ENCODE results near the gene SNRPE. TPM values are rescaled to one million over a fixed set of nuclear protein-coding genes. Genes with fewer than 3 reads are reported as not detected.

The SNRPE gene
- polyA plus RNA-seq, 1 donor = 150 TPM

DNA sequence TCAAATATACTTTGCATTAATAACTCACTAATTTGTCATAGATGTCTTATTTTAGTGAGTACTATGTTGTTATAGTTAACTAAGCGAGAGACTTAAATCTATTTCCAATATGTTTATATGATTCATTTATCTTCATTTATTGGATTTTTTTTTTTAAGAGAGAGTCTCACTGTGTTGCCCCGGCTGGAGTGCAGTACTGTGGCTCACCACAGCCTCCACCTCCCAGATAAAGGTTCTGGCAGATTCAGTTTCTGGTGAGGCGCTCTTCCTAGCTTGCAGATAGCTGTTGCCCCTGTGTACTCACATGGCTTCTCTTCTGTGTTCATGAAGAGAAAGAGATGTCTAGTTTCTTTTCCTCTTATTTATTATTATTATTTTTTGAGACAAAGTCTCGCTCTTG is 43.9 kb downstream of the SNRPE start:
- no peak overlapping the region for H3K27ac ChIP-seq (ENCODE audit: low read length)
- no peak overlapping the region for H3K4me3 ChIP-seq (ENCODE audit: low read length)
- no peaks in the 10 kb centered on the region for H3K36me3 ChIP-seq (ENCODE audit: control insufficient read depth, insufficient read depth, low read length)
- H3K4me1 ChIP-seq (ENCODE audit: control insufficient read depth, insufficient read depth, low read length) = no peaks in the 10 kb centered on the region
- H3K9me3 ChIP-seq (ENCODE audit: control insufficient read depth, low read depth, low read length) = peaks cover 2% of the 10 kb centered on the region
- H3K27me3 ChIP-seq (ENCODE audit: control insufficient read depth, insufficient read depth, low read length) = no peaks in the 10 kb centered on the region
- DNase-seq = no peak
- WGBS (ENCODE audit: insufficient coverage, low lambda C conversion rate) = 100% methylated on average over 2 of the region's 4 CpGs

DNA sequence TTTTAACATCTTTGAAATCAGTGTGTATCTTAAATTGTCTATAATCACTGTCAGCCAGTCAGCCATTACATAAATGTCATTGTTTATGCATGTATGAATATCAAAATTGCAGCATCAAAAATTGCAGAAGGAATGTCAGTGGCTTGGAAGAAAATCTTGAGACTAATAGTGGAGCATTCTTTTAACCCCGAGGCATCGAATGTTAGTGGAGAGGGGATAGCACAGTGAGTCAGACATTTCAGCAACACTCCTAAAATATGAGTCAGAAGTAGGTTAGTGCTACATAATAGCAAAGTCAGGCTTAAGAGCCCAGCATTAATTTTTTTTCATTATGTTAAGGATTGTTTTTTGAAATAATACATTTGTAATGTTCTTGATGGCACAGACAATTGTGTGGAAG is 45.5 kb downstream of the SNRPE start:
- Histone ChIP-seq H3K27ac (ENCODE audit: low read length) (no peak overlapping the region), H3K4me1 (ENCODE audit: control insufficient read depth, insufficient read depth, low read length) (no peaks in the 10 kb centered on the region), H3K27me3 (ENCODE audit: control insufficient read depth, insufficient read depth, low read length) (no peaks in the 10 kb centered on the region), H3K36me3 (ENCODE audit: control insufficient read depth, insufficient read depth, low read length) (no peaks in the 10 kb centered on the region), H3K4me3 (ENCODE audit: low read length) (no peak overlapping the region), H3K9me3 (ENCODE audit: control insufficient read depth, low read depth, low read length) (no peaks in the 10 kb centered on the region)
- WGBS (ENCODE audit: insufficient coverage, low lambda C conversion rate) = no CpG with 5 or more reads among the region's 2 CpGs
- no peak for DNase-seq

DNA sequence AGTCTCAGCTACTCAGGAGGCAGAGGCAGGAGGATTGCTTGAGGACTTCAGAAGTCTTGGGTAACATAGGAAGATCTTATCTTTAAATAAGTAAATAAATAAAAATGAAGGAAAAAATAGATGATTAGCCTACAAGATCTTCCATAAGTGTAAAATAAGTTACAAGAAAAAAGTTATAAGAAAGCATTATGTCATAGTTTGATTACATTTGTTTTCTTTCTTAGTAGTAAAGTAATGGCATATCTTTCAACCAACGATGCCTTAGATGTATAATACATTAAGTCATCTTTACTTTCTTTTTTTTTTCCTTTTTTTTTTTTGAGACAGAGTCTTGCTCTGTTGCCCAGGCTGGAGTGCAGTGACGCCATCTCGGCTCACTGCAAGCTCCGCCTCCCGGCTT is 46.5 kb downstream of the SNRPE start:
- 60% methylated on average over 1 of the region's 5 CpGs for WGBS (ENCODE audit: insufficient coverage, low lambda C conversion rate)

GRCh38 chr1:203911806-203912205 is 50.4 kb downstream of the SNRPE start:
- WGBS (ENCODE audit: insufficient coverage, low lambda C conversion rate) = no CpG with 5 or more reads among the region's 5 CpGs
- no peaks in the 10 kb centered on the region for H3K36me3 ChIP-seq (ENCODE audit: control insufficient read depth, insufficient read depth, low read length)
- DNase-seq = no peak
- no peaks in the 10 kb centered on the region for H3K4me1 ChIP-seq (ENCODE audit: control insufficient read depth, insufficient read depth, low read length)
- no peaks in the 10 kb centered on the region for H3K27me3 ChIP-seq (ENCODE audit: control insufficient read depth, insufficient read depth, low read length)
- no peak overlapping the region for H3K27ac ChIP-seq (ENCODE audit: low read length)
- no peak overlapping the region for H3K4me3 ChIP-seq (ENCODE audit: low read length)
- H3K9me3 ChIP-seq (ENCODE audit: control insufficient read depth, low read depth, low read length) = no peaks in the 10 kb centered on the region

More for the DNA sequence above, 46.5 kb downstream of the SNRPE start:
- H3K36me3 ChIP-seq (ENCODE audit: control insufficient read depth, insufficient read depth, low read length) = no peaks in the 10 kb centered on the region
- H3K4me1 ChIP-seq (ENCODE audit: control insufficient read depth, insufficient read depth, low read length) = no peaks in the 10 kb centered on the region
- H3K4me3 ChIP-seq (ENCODE audit: low read length) = no peak overlapping the region
- no peak for DNase-seq
- no peak overlapping the region for H3K27ac ChIP-seq (ENCODE audit: low read length)
- no peaks in the 10 kb centered on the region for H3K9me3 ChIP-seq (ENCODE audit: control insufficient read depth, low read depth, low read length)
- H3K27me3 ChIP-seq (ENCODE audit: control insufficient read depth, insufficient read depth, low read length) = no peaks in the 10 kb centered on the region

GRCh38 chr1:203913073-203913521 is 51.7 kb downstream of the SNRPE start:
- WGBS (ENCODE audit: insufficient coverage, low lambda C conversion rate) = no CpG with 5 or more reads among the region's 3 CpGs
- H3K4me3 ChIP-seq (ENCODE audit: low read length) = no peak overlapping the region
- H3K27ac ChIP-seq (ENCODE audit: low read length) = no peak overlapping the region
- H3K27me3 ChIP-seq (ENCODE audit: control insufficient read depth, insufficient read depth, low read length) = no peaks in the 10 kb centered on the region
- H3K4me1 ChIP-seq (ENCODE audit: control insufficient read depth, insufficient read depth, low read length) = no peaks in the 10 kb centered on the region
- DNase-seq = no peak
- H3K9me3 ChIP-seq (ENCODE audit: control insufficient read depth, low read depth, low read length) = no peaks in the 10 kb centered on the region
- no peaks in the 10 kb centered on the region for H3K36me3 ChIP-seq (ENCODE audit: control insufficient read depth, insufficient read depth, low read length)

DNA sequence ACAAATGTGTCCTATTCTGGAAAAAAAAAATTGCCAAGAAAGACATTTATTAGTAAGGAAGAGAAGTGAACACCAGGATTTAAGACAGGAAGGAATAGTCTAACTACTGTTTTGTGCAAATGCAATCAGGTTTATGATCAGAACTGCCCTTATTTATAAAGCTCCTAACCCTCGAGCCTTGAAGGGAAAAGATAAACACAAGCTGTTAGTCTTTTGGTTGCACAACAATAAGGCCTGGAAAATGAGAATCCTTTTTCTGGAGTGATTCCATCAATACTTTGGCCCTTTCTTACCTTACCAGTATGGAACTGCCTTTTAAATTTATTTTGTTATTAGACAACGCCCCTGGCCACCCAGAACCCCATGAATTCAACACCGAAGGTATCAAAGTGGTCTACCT is 52.9 kb downstream of the SNRPE start:
- H3K4me3 ChIP-seq (ENCODE audit: low read length) = no peak overlapping the region
- no peaks in the 10 kb centered on the region for H3K4me1 ChIP-seq (ENCODE audit: control insufficient read depth, insufficient read depth, low read length)
- no peaks in the 10 kb centered on the region for H3K27me3 ChIP-seq (ENCODE audit: control insufficient read depth, insufficient read depth, low read length)
- no peak for DNase-seq
- H3K9me3 ChIP-seq (ENCODE audit: control insufficient read depth, low read depth, low read length) = no peaks in the 10 kb centered on the region
- H3K36me3 ChIP-seq (ENCODE audit: control insufficient read depth, insufficient read depth, low read length) = no peaks in the 10 kb centered on the region
- no CpG with 5 or more reads among the region's 3 CpGs for WGBS (ENCODE audit: insufficient coverage, low lambda C conversion rate)
- H3K27ac ChIP-seq (ENCODE audit: low read length) = no peak overlapping the region

GRCh38 chr1:203915811-203916210 is 54.4 kb downstream of the SNRPE start:
- H3K9me3 ChIP-seq (ENCODE audit: control insufficient read depth, low read depth, low read length) = no peaks in the 10 kb centered on the region
- DNase-seq = no peak
- no peaks in the 10 kb centered on the region for H3K4me1 ChIP-seq (ENCODE audit: control insufficient read depth, insufficient read depth, low read length)
- no peaks in the 10 kb centered on the region for H3K36me3 ChIP-seq (ENCODE audit: control insufficient read depth, insufficient read depth, low read length)
- H3K4me3 ChIP-seq (ENCODE audit: low read length) = no peak overlapping the region
- WGBS (ENCODE audit: insufficient coverage, low lambda C conversion rate) = 86% methylated on average over 2 of the region's 3 CpGs
- no peaks in the 10 kb centered on the region for H3K27me3 ChIP-seq (ENCODE audit: control insufficient read depth, insufficient read depth, low read length)
- no peak overlapping the region for H3K27ac ChIP-seq (ENCODE audit: low read length)

DNA sequence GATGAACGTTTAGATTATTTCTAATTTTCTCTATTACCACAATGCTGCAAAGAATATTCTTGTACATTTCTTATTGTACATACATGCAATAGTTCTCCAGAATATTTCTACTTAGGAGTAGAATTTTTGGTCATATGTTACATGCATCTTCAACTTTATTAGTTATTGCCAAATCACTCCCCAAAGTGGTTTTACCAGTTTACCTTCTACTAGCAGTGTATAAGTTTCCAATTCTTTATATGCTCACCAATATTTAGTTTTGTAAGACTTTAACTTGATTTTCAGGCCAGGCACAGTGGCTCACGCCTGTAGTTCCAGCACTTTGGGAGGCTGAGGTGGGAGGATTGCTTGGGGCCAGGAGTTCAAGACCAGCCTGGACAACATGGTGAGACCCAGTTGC is 55.4 kb downstream of the SNRPE start:
- no peak for DNase-seq
- no peaks in the 10 kb centered on the region for H3K36me3 ChIP-seq (ENCODE audit: control insufficient read depth, insufficient read depth, low read length)
- no peaks in the 10 kb centered on the region for H3K9me3 ChIP-seq (ENCODE audit: control insufficient read depth, low read depth, low read length)
- H3K27me3 ChIP-seq (ENCODE audit: control insufficient read depth, insufficient read depth, low read length) = no peaks in the 10 kb centered on the region
- H3K27ac ChIP-seq (ENCODE audit: low read length) = no peak overlapping the region
- no peaks in the 10 kb centered on the region for H3K4me1 ChIP-seq (ENCODE audit: control insufficient read depth, insufficient read depth, low read length)
- WGBS (ENCODE audit: insufficient coverage, low lambda C conversion rate) = 100% methylated on average over 1 of the region's 2 CpGs
- no peak overlapping the region for H3K4me3 ChIP-seq (ENCODE audit: low read length)

Other genes starting within 250 kb of the SNRPE start
- gene ATP2B4, start 234.8 kb upstream of the SNRPE start, polyA plus RNA-seq = 66.1 TPM
- 0.27 TPM for gene LAX1, start 96.4 kb upstream of the SNRPE start, polyA plus RNA-seq
- 18.6 TPM for gene ZBED6, start 66.0 kb upstream of the SNRPE start, polyA plus RNA-seq
- 114 TPM for gene ZC3H11A, start 66.0 kb upstream of the SNRPE start, polyA plus RNA-seq
- gene SOX13, start 211.5 kb downstream of the SNRPE start, polyA plus RNA-seq = 34.0 TPM

Measured in large intestine (tissue), 3 donors.